NCI-H2227 (cell line): ENCODE results near the gene AFF3.

ENCODE experiments used
- DNase-seq: peaks from one replicate; lab custom pipeline; 2025; ENCODE audit not compliant: unreplicated experiment; lab: John Stamatoyannopoulos, UW

AFF3 gene

DNA sequence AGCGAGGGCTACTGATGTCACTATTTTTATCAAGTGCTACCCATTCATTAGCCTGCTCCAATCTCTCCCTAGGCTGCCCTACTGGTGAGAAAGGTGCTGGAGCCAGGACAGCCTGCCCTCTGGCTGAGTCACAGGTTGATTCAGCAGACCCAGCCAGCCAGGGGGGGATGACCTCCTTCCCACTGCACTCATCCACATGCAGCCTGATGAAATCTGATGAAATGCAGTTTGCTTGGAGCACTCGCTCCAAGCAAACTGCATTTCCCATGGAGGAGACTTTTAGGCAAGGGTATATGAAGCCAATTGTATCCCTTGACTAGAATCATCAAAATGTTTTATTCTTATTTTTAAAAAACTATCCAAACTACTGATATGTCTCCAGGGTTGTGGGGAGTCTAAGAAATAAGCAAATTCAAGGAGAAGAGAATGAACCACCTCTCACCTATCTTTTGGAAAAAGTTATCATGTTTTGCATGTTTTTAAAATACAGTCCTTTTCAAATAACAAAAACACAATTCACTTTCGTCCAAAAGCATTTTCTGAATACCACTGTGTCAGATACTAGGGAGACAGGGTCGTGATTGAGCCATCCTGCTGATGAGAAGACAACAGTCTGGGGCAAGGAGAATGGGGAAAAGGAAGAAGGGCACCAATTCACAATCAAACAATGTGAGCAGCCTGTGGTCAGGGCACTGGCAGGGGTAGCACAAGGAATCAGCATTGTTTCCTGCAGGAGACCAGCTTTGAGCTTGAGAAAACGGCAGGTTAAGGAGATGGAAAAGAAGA, 128.3 kb downstream of the AFF3 start:
- DNase-seq = no peak

DNA sequence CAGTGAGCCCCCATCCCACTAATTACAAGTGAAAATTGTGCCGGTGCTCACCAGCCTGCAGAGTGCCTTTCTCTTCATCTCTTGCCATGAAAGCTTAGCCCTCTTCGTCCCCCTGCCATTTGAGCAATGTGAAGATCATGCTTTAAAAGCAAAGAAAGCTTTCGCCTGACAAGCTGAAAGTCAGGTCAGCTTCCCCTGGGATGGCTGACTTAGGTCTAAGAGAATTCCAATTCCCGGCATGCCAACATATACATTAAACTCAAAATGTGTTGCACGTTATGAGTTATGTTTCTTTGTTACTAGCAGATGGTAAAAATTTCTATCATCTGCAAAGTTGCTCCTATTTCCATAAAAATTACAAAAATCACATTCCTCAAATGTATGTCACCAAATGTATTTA, 129.8 kb downstream of the AFF3 start:
- DNase-seq = peak; percentile 33

DNA sequence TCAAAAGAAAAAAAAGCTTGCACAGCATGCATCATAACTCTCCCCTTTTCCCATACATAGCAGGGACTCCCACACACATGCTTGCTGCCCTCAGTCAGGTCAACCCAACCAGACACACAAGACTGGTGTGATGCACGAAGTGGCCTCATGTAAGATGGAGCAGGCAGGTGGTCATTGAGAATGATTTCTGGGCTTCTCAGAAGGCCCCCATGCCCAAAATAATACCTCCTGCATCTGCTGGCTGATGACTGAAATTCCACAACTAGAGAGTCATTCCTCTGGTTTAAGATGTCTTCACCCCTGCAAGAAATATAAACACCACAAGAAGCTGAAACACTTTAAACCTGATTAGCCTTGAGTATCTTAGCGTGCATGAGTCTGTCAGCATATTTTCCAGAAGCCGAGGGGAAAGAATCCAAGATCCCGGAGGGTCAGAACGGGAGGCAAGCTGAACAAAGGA, 131.1 kb downstream of the AFF3 start:
- DNase-seq = no peak

DNA sequence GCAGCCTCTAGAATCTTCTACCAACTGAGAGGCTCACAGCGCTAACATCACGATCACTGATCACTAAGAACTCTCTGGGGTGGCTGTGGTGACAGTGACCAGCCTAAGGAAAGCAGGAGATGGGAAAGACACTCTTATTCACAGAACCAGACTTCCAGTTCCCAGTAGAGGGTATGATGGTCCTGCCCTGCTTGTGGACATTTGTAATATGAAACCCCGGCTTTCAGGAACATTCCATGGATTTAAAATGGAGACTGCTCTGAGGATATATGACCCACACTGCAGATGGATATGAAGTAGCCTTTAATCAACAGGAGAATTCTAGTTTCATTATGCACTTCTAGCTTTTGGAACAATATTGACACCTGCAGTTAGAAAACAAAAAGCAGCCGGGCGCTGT, 131.8 kb downstream of the AFF3 start:
- DNase-seq = no peak

DNA sequence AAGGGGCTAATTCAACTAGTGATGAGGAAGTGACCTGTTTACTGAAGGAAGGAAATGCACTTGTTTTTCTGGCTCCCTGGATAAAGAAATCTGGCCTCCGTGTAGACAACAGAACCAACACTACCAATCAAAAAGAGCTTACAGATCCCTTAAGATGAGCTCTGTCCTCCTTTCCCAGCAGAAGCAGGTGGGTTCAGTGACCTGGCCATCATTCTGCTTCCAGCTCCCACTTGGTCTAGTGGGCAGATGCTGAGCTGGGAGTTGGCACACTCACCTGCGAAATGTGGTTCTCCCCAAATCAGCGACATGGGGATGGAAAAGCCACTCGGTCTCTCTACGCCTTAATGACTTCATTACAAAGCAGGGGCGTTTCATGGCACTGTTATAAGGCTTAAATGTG, 132.6 kb downstream of the AFF3 start:
- DNase-seq = no peak

DNA sequence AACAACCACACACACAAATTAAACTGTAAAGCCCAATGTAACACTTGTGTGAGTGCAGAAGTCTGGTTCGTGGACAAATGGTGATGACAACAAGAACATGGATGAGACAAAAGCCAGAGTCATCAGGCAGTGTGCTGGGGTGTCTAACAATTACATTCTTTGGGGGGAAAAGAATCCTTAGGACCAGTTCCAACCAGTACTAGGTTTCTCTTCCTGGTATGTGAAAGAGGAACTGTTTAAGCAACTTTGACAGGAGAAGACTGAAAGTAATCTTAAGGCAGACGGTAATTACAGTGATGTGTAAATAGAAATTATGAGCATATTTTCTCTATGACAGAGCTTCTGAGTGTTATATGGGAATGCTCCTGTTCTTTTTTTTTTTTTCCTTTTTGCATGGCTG, 133.4 kb downstream of the AFF3 start:
- DNase-seq = no peak

DNA sequence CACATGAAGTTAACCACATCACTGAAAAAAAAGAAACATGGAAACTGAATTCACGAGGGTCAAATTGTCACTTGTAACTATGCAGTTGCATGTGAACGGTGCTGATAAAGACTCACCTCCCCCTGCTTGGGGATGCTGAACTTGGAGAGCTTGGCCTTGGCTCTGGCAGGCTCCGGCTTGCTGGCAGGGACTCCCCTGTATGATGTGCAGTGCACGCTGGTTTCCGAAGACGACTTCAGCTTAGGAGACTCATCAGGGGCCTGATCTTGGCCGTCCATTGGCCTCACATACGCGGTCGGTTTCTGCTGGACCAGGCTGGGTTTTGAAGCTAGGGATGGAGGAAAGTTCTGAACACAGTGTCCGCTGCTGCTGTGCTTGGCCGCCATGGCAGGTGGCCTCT, 135.9 kb downstream of the AFF3 start:
- no peak for DNase-seq

DNA sequence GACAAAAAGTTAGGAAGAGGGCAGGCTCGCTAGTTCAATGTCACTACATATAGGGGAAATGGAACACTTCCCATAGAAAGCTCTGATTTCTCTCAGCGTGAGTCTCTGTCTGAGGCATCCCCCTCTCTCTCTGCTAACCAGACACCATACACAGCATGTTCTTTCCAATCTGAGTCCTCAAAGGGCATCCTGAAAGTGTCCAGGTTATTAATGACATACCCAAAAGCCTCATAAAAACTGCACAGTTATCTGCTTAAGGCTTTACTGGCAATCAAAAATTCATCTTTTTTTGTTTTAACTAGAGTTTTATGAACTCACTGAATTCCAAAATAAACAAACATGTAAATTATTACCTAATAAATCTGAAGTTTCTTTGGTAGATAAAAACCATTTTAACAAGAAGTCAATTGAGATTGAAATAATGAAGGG, 137.4 kb downstream of the AFF3 start:
- DNase-seq = no peak

DNA sequence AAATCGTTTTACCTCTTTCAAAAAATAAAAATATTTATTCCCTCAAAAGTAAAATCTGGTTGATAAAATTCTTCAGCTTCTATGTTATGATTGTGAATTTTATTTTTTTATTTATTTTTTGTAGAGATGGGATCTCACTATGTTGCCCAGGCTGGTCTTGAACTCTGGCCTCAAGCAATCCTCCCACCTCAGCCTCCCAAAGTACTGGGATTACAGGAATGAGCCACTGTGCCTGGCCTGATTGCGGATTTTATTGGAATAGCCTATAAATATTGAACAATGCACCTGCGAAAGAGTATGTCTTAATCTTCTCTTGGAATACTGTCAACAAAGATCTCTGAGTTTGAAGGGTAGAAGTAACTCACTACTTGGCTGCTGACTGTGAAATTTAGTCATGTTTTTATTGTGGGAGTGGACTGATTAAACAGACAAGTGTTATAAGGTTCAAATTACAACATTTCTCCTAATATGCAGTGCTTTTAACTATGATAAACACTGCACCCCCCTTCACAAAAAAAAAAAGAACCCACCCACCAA, 138.0 kb downstream of the AFF3 start:
- no peak for DNase-seq

DNA sequence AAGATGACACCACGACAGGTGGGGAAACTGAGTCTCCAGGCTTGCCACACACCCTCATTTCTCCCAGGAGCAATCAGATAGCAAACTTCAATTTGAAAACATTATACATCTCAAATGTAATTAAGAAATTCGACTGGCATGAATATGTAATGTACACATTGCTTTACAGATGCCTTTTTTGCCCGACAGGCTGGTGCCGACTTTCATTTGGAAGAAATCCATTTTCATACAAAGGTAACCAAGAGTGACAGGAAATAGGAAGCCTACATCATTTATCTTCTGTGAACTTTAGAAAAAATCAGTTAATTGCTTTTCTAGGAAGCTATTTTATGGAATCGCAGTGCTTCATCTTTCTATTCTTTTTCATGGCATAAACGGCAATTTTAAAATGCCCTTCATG, 140.3 kb downstream of the AFF3 start:
- no peak for DNase-seq

DNA sequence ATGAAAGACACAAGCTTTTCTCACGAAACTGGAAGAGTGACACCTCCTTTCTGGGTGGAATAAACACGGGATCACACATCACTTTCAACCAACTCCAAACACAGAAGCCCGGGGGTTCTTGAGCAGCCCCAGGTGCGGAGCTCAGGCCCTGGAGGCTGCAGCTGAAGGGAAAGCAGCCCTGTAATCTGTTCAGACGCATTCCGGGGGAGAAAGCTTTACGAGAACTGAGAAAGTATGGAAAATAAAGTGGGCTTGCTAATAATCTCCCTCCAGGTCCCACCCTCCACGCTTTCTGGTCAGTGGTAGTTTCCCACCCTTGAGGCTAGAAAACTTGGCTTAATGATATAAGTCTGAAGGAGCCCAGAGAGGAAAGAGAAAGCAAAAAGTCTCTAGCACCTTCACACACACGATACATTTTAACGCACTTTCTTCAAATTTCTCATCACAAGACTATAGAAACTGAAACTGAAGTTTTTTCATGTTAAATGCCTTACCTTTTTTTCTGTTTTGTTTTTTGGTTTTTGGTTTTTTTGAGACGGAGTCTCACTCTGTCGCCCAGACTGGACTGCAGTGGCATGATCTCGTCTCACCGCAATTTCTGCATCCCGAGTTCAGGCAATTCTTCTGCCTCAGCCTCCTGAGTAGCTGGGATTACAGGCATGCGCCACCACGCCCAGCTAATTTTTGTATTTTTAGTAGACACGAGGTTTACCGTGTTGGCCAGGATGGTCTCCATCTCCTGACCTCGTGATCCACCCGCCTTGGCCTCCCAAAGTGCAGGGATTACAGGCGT, 141.3 kb downstream of the AFF3 start:
- no peak for DNase-seq

DNA sequence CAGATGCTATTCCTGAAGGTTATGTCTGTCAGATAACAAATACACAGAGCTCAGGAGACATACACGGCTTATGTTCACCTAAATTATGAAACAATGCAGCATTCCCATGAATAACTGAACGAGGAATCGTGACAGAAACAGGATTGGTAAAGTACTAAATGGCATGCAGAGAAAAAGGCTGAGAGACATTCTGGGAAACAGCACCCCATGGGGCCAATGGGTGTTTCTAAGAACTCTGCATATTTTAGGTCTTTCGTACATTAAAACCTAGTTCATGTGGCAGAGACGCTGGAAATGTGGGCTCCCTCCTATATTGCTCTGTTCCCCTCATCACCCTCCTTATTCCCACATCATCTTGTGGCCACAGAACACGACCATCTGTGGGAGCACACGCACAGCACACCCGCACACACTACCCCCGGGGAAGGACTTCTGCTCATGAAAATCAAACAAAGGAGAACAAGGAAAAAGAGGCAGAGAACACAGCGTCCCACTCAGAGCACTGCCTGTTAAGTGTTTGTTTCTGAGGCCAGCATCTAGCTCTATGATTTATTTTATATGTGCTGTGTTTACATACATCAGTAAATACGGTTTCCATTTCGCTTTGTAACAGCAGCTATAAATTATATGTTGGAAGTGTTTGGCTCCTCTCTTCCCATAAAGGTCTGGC, 143.6 kb downstream of the AFF3 start:
- peak; percentile 30 for DNase-seq

DNA sequence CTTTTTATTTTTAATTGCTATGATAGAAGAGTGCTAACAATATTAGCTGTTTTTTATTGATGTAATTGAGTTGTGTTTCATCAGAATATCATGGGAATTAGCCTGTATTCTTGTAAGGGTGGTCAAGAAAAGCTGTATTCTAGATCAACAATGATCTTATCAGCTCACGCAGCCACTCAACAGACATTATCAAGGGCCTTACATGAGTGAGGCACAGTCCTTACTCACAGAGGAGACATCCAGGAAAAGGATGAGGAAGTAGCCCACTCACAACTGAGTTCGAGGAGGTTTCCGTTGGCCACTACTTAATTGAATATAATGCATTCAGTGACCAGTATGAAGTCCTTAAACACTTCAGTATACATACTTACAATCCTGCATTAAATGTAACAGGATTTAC, 152.5 kb downstream of the AFF3 start:
- DNase-seq = no peak

DNA sequence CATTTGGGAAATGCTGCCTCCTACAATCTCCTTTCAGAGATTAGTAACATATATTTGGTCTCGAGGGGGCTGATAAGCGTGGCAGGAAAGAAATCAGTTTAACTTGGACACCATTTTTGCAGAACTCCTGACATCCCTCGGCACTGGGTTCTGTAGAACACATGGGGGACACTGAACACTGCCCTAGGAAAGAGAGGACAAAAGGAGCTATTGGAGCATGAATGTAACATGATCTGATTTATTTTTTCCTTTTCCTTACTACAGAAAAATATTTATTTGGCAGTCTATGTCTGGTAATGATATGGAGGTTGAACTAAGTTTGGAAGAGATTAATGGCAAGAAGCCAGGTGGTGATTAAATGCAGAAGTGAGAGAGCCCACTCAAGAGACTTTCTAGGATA, 153.8 kb downstream of the AFF3 start:
- no peak for DNase-seq

DNA sequence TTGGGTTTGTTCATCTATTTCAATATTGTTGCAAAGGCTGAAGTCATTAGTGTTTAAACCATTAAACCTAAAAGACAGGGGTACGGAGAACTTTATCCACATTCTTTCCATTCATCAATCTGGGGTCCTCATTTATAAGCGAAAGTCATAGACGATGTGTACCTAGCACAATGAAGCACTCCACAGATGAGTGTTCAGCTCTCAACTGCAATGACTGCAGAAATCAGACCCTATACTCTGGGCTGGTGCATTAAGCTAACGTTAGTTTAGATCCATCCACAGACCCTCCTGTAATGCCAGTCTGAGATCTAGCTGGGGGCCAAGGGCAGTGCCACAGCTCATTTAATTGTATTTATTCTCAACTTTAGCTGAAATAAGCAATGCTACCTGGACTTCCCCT, 155.2 kb downstream of the AFF3 start:
- DNase-seq = peak; percentile 56

DNA sequence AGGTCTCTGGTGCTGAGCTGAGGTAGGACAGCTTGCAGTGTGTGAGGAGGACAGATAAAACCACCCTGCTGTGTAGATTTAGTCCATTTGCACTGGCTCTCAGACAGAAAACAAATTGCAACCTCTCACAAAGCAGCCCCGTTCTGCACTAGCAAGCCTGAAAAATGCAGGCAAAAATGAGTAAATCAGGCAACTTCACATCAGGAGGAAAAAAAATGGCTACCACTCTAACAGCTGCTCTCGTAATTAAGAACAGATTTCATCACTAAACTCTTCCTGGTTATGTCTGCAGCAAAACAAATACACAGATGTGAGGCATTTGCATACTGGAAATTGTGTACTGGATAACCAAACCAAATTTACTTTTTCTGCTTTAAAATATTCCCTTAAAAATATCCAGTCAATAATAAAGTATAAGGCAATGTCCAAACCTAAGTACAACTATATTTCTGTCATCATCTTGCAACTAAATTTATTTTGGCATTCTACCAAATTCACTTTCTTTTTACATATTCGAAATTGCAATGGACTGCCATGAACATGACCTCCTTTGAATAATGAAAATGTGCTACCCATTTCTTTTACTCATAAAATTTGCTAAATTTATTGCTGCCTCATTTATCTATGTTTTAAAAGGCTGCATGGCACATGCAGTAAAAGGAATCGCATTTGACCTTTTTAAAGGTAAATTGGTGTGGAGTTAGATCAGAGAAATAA, 157.4 kb downstream of the AFF3 start:
- DNase-seq = peak; percentile 60

DNA sequence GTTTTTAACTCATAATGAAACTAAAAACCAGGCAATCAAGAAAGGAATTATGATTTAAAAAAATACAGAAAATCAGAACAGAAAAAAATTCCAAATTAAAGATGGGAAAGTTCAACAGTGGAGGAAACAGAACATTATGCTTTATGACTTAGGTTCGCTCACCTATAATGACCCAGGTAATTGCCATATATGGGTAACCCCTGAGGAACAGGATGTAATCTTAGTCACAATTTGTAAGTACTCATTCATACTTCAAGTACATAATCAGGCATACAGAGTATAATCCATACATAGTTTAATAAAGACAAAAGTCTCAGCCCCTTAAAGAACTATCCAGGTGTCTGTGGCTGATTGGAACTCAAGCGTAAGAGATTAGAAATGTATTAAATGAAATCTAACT, 159.6 kb downstream of the AFF3 start:
- DNase-seq = no peak

DNA sequence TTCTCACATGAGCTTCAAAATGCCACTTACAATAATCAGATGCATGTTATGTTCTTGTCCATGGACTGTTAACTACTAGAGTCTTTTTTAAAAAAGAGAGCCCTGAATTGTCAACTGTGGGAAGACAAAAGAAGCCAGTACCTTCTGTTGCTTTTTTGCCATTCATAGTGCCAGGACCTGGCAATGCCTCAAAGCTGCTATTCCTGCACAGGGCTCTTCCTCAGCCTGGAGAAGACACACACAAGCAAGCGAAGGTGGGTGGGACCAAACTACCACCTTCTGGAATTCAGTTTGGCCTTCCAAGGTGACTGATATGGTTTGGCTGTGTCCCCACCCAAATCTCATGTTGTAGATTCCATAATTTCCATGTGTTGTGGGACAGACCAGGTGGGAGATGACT, 160.6 kb downstream of the AFF3 start:
- DNase-seq = no peak

DNA sequence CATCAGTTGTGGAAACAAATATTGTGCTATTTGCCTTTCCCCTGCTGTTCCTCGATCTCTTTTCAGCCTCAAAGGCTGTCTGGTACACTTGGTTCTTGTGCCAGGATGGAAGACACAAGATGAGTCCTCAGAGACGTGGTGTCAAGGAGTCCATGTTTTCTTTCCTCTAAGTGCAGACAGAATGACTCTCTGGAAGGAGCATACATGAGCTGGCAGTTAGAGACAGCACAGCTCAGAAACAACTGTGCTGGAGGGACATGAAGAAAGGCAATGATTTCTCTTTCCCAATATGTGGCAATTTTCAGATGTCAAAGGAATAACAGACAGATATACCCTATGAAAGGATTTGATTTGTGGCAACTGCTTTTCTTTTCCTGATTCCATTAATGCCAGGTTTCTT, 162.2 kb downstream of the AFF3 start:
- DNase-seq = no peak

DNA sequence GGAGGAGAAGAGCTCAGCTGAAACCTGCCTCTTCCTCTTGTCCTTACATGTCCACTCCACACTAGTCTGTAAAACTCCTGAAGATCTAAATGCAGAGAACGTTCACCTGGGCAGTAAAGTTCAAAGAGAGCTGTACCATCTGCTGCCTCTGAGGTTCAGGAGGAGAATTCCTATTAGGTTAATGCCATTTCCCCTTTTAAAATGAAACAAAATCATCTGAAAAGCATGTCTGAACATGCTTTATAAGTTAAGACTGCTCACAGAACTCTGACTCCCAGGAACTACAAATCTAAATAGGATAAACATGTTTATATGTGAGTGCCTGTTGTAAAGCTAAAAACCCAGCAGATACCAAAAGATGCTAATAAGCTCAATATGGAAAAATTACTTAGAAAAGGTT, 164.4 kb downstream of the AFF3 start:
- no peak for DNase-seq

DNA sequence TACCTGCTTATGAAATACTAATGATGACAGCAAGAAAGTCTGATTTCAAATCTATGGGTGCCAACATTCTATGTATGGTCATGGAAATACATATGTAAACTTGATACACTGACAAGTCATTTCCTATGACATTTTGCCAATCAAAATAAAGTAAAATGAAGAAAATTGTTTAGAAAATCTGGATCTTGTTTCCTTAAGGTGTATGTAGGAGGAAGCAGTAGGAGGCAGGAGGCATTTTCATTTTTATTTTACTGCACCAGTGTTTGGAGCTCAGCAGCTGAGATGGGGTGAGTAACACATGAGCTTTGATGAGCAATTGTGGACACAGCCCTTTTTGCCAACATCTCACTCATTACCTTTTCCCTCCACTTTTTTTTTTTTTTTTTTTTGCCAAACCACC, 167.0 kb downstream of the AFF3 start:
- no peak for DNase-seq
